ENCODE data around the gene ZC2HC1B. TPM values are rescaled to one million over a fixed set of nuclear protein-coding genes. Genes with fewer than 3 reads are reported as not detected.

The ZC2HC1B gene
- total and polyA plus RNA-seq, 4 donors: 0.28 TPM; not detected in 3

GRCh38 chr6:143934331-143934730 is 70.1 kb downstream of the ZC2HC1B start:
- H3K27ac ChIP-seq (ENCODE audit: low read depth in 1 of 2, low read length in 1 of 2): no peak overlapping the region
- H3K9ac ChIP-seq (ENCODE audit: insufficient read depth in 1 of 2, low read length in 2 of 2): no peak overlapping the region
- no peak for TF ChIP-seq CTCF (IDR thresholded peaks at IDR 0.05; ENCODE audit: control extremely low read depth, extremely low read depth)
- no peaks in the 10 kb centered on the region for H3K36me3 ChIP-seq (ENCODE audit: control insufficient read depth in 4 of 4, insufficient read depth in 4 of 4, low read length in 4 of 4)
- H3K9me3 ChIP-seq (ENCODE audit: control insufficient read depth in 4 of 4, insufficient read depth in 3 of 4, low read length in 3 of 4): peaks cover 0 to 5% (median 1%) of the 10 kb centered on the region in 4 donors
- H3K27me3 ChIP-seq (ENCODE audit: control insufficient read depth in 3 of 3, insufficient read depth in 3 of 3, low read length in 2 of 3): no peaks in the 10 kb centered on the region
- DNase-seq: no peak
- H3K4me3 ChIP-seq: no peak overlapping the region
- WGBS, 2 donors: 92 to 93% methylated on average over 1 of the region's 1 CpG
- ATAC-seq (ENCODE audit: insufficient read depth, low FRiP score): no peak
- peaks cover 0 to 23% (median 4%) of the 10 kb centered on the region in 5 donors for H3K4me1 ChIP-seq (ENCODE audit: control insufficient read depth in 5 of 5, insufficient read depth in 5 of 5, low read length in 5 of 5)

GRCh38 chr6:143934867-143935266 is 70.6 kb downstream of the ZC2HC1B start:
- no peak overlapping the region for H3K9ac ChIP-seq (ENCODE audit: insufficient read depth in 1 of 2, low read length in 2 of 2)
- H3K27ac ChIP-seq (ENCODE audit: low read depth in 1 of 2, low read length in 1 of 2): no peak overlapping the region
- no peaks in the 10 kb centered on the region for H3K27me3 ChIP-seq (ENCODE audit: control insufficient read depth in 3 of 3, insufficient read depth in 3 of 3, low read length in 2 of 3)
- peaks cover 0 to 23% (median 4%) of the 10 kb centered on the region in 5 donors for H3K4me1 ChIP-seq (ENCODE audit: control insufficient read depth in 5 of 5, insufficient read depth in 5 of 5, low read length in 5 of 5)
- 85 to 98% methylated on average over 4 of the region's 4 CpGs for WGBS, 2 donors
- no peak for TF ChIP-seq CTCF (IDR thresholded peaks at IDR 0.05; ENCODE audit: control extremely low read depth, extremely low read depth)
- no peak overlapping the region for H3K4me3 ChIP-seq
- H3K9me3 ChIP-seq (ENCODE audit: control insufficient read depth in 4 of 4, insufficient read depth in 3 of 4, low read length in 3 of 4): peaks cover 0 to 5% (median 1%) of the 10 kb centered on the region in 4 donors
- H3K36me3 ChIP-seq (ENCODE audit: control insufficient read depth in 4 of 4, insufficient read depth in 4 of 4, low read length in 4 of 4): no peaks in the 10 kb centered on the region
- DNase-seq: no peak
- ATAC-seq (ENCODE audit: insufficient read depth, low FRiP score): no peak

DNA sequence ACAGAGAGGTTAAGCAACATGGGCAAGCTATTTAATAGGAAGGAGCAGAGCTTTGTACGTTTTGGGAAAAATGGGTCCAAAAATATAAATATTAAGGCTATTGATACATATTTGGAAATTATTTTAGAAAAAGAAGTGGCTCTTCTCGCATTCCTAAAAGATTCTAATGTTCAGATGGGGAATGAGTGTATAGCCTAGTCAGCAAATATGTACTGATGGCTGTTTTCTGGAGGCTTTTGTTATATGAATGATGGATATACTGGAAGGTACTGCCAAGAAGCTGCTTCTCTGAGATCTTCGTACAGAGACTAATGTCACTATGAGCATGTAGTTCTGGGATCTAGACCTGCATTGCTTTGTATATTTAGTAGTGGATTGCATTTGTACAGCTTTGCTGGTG is 72.1 kb downstream of the ZC2HC1B start:
- 90 to 96% methylated on average over 3 of the region's 3 CpGs for WGBS, 2 donors
- no peak for TF ChIP-seq CTCF (IDR thresholded peaks at IDR 0.05; ENCODE audit: control extremely low read depth, extremely low read depth)
- H3K9ac ChIP-seq (ENCODE audit: insufficient read depth in 1 of 2, low read length in 2 of 2): no peak overlapping the region
- ATAC-seq (ENCODE audit: insufficient read depth, low FRiP score) (no peak), DNase-seq (no peak)
- H3K36me3 ChIP-seq (ENCODE audit: control insufficient read depth in 4 of 4, insufficient read depth in 4 of 4, low read length in 4 of 4): no peaks in the 10 kb centered on the region
- H3K4me1 ChIP-seq (ENCODE audit: control insufficient read depth in 5 of 5, insufficient read depth in 5 of 5, low read length in 5 of 5): peaks cover 0 to 23% (median 4%) of the 10 kb centered on the region in 5 donors
- no peak overlapping the region for H3K27ac ChIP-seq (ENCODE audit: low read depth in 1 of 2, low read length in 1 of 2)
- no peak overlapping the region for H3K4me3 ChIP-seq
- H3K27me3 ChIP-seq (ENCODE audit: control insufficient read depth in 3 of 3, insufficient read depth in 3 of 3, low read length in 2 of 3): no peaks in the 10 kb centered on the region
- peaks cover 0 to 5% (median 1%) of the 10 kb centered on the region in 4 donors for H3K9me3 ChIP-seq (ENCODE audit: control insufficient read depth in 4 of 4, insufficient read depth in 3 of 4, low read length in 3 of 4)

Measured in lung (tissue), 12 donors.